NCI-H146 treated with DMSO at 0.1 percent for 48 hours (cell line): ENCODE data around the gene PARVB.

Experiments used
- DNase-seq: peaks from one replicate; lab custom pipeline; 2025; ENCODE audit not compliant: unreplicated experiment; lab: John Stamatoyannopoulos, UW

PARVB gene

DNA sequence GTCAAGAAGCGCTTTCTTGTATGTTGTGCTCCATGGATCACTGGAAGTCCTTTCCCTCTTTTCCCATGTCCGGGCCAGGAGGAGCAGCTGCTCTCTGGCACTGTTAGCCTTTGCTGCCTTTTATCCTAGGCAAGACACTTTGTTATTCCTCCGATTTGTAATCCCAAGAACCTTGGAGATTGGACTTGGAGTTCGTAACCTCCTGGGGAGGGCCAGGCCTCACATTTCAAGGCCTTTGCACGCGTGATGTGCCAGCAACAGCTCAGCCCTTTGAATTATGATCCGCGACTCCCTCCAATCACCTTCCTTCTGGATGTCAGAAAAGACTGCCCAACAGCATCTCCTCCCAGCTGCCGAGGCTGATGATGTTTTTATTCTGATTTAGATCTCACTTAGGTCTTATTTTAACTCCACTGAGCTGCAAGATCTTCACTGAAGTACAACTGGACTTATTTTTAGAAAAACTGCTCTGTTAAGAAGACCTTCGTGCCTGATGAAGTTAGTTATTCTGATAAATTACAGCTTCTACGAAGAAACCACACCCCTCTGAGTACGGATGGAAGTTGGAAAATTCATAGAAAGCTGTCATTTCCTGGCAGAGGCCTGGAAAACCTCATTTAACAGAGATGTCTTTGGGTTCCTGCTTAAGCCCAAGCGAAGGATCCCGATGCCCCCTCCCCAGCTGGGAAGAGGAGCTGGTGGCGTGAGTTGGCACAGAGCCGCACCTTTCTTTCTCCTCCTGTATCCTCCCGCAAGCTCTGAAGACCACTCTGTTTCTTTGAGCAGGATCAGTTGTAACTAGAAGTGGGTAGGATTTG, 62.4 kb downstream of the PARVB start:
- DNase-seq, result no peak

DNA sequence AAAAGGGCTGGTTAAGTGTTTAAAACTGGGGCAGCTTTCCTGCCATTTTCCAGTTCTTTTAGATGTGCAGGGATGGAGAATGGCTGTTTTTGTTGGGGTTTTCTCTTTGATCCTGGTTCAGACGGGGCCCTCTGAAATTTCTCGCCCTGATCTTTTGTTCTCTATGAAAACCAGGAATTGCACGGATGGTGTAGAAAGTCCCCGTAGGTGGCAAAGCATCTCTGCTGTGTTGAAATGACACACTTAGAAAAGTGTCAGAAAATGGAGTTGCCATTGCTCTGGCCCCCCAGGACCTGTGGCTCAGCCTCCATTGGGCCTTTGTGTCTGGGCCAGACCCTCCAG, 63.0 kb downstream of the PARVB start:
- no peak for DNase-seq

DNA sequence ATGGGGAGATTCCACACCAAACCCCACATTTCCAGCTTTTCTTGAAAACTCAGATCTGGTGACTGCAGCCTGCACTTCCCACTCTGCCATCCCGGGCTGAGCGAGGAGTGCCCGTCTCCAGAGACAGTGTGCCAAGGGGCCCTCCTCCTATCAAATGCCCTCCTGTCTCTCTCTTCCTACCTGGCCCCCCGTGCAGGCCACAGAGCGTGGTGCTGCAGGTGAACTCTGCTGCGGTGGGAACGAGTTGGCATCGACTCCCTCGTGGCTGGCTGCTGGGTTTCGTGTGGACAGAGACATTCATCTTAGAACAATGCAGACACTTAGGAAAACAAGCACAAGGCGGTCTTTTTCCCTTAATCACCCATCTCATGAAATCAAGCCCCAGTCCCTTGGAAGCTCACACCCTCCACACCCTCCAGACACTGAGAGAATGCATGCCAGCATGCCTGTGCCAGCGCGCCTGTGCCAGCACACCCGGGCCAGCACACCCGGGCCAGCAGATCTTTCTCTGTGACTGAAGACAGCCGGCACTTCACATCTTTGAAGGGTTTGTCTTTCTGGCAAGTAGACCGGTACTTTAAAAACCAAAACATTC, 65.0 kb downstream of the PARVB start:
- DNase-seq, result no peak

DNA sequence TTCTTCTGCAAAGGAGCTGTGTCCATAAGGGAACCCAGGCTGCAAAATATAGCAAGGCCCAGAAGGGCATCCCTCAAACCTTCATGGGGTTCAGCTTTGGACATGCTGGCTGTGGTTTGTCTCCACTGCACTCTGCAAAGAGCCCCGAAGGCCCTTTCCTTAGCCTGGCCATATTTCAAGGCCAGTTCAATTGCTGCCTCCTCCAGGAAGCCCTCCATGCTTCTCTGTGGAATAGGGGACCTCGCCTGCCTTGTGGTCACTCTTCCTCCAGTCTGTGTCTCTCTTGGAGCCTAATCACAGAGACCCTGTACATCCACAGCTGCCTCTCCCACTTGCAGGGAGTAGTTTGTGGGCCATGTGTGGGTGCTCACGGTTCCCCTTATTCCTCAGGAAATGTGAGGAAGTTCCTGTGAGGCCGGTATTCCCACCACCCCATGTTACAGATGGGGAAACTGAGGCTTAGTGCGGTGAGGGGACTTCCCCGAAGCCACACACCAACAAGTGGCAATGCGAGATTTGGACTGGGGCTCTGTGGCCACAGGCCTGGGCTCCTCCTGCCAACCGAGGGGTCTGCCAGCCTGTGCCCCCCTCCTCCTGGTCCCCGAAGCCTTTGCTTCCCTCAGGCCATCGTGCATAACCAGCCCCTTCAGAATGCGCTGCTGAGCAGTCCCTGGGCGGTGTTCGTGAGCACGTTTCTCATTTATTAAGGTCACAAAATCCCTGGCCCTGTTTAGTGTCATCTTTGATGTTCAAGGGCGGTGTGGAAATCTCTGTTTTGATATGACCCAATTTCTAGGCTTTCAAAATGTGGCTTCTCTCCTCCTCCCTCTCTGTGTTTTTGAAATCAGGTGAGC, 65.8 kb downstream of the PARVB start:
- DNase-seq, result no peak

DNA sequence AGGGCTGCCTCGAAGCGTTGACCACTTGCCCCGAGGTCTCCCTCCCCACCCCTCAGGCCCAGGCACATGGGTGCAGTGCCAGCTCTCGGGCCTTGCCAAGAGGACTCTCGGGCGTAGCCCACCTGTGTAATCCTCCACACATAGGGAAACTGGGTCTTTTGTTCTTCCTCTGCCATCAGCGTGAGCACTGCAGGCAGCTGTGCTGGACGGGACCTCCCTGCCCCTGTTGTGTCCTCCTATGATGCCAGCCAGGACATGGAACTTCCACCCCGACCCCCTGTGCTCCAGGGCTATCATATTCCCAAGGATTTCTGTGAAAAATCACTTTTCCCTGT, 66.4 kb downstream of the PARVB start:
- DNase-seq, result no peak

DNA sequence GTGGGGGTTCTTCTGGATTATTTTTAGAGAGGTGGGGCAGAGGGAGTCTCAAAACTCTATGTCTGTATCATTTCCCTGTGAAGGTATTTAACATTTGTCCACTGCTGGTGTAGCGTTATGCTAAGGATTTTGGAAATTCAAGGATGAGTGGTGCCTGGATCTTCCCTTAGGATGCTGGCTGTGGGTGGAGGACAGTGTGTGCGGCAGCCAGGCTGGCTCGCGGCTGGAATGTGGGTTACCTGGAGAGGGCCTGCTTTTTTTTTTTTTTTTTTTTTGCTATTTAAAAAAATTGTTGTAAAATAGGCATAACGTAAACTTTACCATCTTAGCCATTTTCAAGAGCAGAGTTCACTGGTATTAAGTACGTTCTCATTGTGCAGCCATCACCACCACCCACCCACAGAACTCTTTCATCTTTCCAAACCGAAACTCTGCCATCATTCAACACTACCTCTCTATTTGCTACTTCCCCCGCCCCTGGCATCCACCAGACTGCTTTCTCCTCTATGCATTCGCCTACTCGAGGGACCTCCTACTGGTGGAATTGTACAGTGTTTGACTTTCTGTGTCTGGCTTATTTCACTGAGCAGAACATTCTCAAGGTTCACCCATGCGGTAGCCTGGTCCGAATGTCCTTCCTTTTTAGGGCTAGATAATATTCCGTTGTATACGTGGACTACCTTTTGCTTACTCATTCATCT, 67.1 kb downstream of the PARVB start:
- DNase-seq, result no peak

DNA sequence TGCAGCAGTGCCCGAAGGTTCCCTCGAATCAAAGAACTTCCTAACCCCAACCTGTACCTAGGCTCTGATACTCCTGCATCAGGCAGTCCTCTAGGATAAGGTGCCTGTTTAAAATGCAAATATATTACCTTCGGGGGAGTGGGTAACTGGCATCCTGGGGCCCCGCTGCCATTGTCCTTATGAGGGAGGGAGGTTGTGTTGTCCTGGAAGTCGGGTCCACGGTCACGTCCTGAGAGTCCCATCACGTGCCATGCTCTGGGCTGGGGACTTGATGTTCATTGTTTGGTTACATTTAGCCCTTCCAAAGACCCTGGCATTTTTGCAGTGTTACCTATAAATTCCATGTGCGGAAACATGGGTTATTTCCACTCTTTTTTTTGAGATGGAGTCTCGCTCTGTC, 67.6 kb downstream of the PARVB start:
- no peak for DNase-seq

DNA sequence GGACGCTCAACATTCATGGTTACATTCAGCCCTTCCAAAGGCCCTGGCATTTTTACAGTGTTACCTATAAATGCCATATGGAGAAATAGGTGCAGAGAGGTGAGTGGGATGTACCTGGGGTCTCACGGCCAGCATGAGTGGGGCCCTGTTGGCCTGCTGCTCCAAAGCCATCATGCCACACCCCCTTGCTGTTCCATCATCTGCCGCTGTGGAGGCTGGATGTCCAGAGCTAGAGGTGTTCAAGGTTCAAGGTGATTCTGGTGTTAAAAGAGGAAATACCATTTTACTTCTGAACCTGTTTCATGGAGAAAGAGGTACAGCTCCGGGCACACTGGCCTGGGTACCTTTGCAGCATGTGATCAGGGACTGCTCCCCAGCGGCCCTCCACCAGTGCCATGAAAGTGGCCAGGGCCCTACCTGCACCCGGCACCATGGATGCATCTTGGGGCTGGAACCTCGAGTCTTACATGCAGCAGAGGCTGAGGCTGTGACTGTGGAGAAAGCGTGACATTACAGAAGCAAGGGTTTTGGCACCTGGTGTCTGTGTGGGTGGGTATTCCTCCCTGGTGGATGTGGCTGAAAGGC, 68.6 kb downstream of the PARVB start:
- no peak for DNase-seq

DNA sequence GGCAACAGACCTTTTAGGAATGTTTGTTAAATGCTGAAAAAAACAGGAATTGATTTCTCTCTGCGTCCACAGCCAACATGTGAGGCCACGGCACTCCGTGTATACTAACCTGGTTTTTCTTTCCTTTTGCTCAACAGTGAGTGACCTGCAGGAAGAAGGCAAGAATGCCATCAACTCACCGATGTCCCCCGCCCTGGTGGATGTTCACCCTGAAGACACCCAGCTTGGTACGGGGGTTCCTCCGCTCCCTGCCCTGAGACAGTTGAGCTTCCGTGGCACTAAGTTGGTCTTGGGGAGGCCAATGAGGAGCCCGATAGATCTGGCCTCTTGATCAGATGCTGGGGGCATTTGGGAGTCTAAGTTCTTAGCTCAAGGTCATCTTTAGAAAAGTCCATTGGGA, 69.7 kb downstream of the PARVB start:
- no peak for DNase-seq

DNA sequence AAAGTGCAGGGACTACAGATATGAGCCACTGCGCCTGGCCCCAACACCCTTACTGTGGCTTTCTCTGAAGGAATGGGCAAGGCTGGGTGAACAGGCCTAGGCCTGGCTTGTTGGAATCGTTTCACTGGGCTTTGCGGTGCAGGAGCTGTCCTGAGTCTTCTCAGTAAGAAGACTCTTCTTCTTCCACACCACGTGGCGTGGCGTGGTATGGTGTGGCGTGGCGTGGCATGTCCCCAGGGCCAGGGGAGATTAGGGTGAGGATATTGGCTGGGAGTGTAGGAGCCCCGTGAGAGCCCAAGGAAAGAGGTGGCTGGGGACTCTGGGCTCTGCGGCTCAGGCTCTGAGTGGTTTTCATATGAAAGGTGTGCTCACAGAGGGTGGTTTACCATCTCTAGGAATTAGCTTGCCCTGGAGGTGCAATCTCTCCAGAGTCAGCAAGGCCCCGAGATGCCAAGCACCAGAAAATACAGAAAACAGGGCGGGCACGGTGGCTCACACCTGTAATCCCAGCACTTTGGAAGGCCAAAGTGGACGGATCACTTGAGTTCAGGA, 70.7 kb downstream of the PARVB start:
- DNase-seq, result no peak

DNA sequence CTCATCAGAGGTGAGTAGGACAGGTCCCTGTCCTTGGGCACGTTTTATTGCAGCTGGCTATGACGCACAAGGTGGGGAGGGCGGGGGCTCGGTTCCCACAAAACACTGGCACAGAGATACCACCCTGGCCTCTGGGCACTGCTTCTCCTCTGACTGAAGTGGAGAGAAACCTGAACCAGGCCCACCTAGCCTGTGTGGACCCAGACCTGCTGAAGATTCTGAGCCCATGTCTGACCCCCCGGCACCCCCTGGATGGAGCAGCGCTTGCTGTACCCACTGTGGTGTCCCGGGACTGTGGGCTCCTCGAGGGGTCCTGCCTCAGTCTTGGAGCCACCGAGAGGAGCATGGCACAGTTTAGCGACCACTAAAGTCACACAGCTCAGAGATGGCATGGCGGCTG, 72.6 kb downstream of the PARVB start:
- DNase-seq, result no peak

DNA sequence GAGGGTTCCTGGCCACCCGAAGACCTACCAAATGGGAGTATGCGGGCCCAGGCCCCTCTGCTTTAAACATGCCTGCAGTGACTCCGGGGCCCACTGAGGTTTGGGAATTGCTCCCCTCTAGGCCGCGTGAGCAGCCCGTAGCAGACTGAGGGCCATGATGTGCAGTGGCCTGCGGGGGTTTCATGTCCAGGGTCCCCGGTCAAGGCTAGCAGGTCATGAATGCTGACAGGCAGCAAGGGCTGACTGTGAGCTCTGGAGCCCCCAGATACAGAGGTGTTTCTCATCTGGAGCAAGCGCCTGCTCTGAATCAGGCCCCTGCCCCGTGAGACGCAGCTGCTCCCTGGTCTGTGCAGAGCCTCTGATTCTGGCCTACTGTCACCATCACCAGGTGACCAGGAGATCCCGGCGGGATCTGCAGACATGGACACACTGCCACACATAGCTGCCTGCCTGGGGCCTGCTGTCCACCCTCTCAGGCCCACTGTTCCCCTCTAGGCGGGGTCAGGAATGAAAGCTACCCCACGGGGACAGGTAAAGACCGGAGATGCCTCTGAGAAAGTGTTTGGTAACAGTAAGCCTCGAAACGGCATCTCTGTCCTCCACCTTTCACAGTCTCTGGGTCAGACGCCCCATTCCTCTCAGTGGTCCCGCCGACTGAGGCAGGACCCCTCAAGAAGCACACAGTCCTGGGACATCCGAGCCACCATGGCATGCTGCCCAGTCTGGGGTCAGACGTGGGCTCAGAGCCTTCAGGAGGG, 73.3 kb downstream of the PARVB start:
- no peak for DNase-seq

DNA sequence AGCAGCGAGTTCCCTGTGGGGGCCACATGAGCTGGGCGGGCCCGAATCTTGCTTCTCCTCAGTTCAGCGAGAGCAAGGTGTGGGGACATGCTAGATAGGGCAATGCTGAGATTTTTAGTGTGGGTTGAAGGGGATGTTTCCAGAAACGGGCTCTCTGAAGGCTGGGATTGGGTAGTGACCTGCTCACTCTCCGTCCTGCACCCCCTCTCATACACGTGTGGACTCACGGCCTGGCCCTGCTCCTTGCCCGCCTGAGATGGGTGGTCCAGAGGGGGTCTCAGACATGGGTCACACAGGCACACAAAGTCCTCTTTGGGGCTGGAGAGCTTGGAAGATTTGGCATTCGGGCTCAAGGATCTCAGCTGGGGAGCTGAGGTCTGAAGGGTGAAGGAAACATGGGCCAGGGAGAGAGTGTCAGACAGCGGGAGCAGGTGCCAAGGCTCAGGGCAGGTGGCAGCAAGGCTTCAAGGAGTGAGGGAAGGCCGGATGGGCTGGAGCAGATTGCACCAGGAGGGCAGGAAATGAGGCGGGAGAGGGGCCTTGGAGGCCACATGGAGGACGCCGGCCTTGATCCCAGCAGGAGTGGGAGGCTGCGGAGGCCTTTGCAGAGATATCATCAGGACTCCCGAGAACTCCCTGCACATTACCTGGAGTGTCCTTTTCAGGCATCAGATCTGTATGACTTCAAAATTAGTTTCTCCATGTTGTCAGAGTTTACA, 74.1 kb downstream of the PARVB start:
- DNase-seq, result no peak

DNA sequence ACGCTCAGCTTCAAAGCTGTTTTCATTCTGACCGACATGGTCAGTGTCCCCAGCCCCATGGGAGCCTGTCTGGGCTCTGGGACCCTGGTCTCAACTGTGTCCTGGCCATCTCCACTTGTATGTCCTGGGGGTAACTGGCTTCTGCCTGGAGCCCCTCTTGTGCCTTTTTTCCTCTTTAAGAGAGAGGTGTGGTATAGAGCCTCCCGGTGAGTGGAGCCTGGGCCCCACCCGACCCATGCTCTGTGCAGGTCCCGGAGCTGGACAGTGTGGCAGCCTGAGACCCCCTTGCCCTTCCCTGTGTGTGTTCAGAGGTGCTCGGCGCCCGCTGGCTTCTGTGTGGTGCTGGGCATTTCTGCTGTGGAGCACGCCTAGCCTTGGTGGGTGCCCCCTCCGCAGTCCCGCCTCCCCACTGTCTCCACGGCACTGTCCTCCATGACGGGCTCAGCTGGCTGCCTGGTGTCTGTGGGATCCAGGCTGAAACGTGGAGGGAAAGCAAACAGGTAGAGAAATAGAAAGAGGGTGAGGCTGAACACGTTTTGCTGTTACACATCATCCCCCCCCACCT, 74.9 kb downstream of the PARVB start:
- DNase-seq, result no peak

DNA sequence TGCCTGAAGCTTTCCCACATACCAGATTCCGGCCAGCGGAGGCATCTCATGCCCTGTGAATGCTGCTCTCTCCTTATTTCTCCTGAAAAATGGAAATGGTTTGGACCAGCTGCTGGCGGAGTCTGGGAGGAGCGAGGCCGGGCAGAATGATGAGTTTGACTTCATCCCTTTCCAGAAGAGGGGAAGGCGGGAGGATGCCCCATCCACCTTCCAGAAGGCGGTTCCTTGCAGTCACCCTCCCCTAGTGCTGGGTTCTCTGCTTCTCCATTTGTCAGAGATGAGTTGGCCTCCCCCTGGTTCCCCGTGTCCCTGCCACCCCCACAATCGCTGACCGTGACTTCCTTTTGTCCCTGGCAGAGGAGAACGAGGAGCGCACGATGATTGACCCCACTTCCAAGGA, 75.6 kb downstream of the PARVB start:
- DNase-seq, result no peak

DNA sequence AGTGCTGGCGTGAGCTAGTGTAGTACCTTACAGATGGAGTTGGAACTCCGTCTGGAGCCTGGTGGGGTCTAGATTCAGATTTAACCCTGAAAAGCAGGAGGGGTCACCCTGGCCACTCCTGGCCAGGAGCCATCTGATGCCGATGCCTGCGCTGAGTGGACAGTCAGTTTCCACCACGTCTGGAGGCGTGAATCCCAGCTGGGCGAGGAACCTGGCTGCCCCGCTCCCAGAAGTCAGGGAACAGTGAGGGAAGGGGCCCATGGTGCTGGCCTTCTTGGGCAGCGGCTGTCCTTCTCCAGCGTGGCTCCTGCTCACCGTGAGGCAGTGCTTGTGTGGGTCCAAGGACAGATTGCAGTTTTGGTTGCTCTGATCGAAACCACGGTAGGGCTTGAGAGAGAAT, 76.3 kb downstream of the PARVB start:
- no peak for DNase-seq

DNA sequence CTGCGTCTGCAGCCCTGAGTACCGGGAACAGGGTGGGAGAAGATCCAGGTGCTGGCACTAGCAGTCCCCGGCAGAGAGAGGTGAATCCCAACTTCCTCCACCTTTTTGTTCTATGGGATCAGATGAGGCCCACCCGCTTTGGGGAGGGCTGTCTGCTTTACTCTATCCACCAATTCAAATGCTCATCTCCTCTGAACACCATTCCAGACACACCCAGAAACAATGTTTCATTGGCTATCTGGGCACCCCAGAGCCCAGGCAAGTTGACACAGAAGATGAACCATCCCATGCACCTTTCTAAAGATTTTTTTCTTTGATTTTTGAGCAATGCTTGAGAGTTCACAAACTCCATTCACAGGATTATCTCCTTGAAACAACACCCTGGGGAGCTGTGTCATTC, 78.0 kb downstream of the PARVB start:
- DNase-seq, result no peak

DNA sequence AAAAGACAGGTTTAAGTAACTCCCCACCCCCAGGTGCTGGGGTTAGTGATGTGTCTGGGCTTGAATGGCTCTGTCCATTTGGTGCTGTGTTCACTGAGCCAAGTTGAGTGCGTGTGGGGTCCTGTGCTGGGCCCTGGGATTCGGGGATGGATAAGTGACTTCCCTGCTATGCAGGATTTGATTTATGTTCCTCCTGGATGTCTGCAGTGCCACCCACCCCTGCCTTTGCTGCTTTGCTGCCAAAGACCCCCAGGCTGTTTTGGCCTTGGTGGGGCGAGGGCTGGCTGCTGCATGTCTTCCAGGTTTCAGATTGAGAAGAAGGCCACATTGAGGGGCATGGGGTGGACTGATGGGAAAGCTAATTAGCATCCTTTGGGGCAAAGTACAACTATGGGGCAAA, 78.8 kb downstream of the PARVB start:
- no peak for DNase-seq

DNA sequence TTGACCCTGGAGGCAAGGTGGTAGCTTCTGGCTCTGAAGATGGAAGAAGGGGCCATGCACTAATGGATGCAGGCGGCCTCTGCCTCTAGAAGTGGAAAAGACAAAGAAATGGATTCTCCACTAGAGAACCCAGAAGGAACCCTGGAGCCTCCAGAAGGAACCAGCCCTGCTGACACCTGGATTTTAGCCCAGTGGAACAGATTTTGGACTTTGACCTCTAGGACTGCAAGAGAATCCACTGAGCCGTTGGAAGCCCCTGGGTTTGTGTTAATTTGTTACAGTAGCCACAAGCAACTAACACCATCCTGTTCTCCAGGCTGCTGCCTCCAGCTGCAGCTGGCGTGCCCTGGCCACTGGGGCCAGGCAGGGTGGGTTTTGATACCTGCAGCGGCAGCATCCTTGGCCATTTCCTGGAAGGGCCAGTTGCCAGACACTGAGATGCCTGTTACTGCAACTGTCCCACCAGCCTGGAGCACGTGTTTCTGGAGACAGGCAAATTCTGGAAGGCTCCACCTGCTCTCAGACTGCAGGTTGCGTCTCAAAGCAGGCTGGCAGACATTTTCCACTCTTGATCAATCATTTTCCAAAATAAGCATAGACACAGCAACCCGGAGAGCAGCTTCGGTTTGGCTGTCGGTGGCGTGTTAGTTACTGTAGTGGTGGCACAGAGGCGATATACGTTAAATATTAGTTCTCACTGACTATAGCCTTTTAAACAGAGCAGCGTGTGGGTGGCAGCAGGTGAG, 79.8 kb downstream of the PARVB start:
- no peak for DNase-seq
